Gastrocnemius medialis (tissue), 4 donors: ENCODE measurements around the gene ZC3H12D. TPM values are rescaled to one million over a fixed set of nuclear protein-coding genes. Genes with fewer than 3 reads are reported as not detected.

Source experiments
- ATAC-seq, 2 donors: fragments of 150-250 bp; one replicate each; pipeline ENCODE4 v1.9.1; 2016
- DNase-seq, 2 donors: peaks; one replicate each; pipeline ENCODE4 v3.0.0-alpha.2; 2019
- H3K27ac ChIP-seq, 4 donors: fragments of 200-600 bp; sonication (generic); 1 replicate in 1 of 4; 2 replicates in 3 of 4; pipeline ENCODE4 v1.5.1; 2016 to 2018; ENCODE audit warnings: mild to moderate bottlenecking in 2 of 4, moderate library complexity in 1 of 4
- H3K27me3 ChIP-seq, 3 donors: fragments of 200-600 bp; sonication (generic) in 2 of 3; 1 replicate in 1 of 3; 2 replicates in 2 of 3; pipeline versions ENCODE4 v1.5.1 to v1.6.0; 2016 to 2019; ENCODE audit warnings: mild to moderate bottlenecking in 1 of 3, moderate library complexity in 1 of 3
- H3K36me3 ChIP-seq, 2 donors: fragments of 200-600 bp; sonication (generic) in 1 of 2; one replicate each; pipeline ENCODE4 v1.5.1; 2017 to 2018
- H3K4me1 ChIP-seq, 2 donors: fragments of 200-600 bp; sonication (generic) in 1 of 2; one replicate each; pipeline ENCODE4 v1.5.1; 2016 to 2017; ENCODE audit warnings: mild to moderate bottlenecking in 2 of 2
- H3K4me3 ChIP-seq, 4 donors: fragments of 200-600 bp; sonication (generic) in 3 of 4; 1 replicate in 1 of 4; 2 replicates in 3 of 4; pipeline ENCODE4 v1.5.1; 2016 to 2019; ENCODE audit warnings: mild to moderate bottlenecking in 2 of 4
- H3K9me3 ChIP-seq, 3 donors: fragments of 200-600 bp; sonication (generic) in 2 of 3; 1 replicate in 1 of 3; 2 replicates in 2 of 3; pipeline ENCODE4 v1.5.1; 2016 to 2019
- CTCF ChIP-seq, 5 experiments: fragments of 450-650 bp in 3 of 5; fragments of 200-600 bp in 2 of 5; sonication (generic) in 2 of 5; IDR thresholded peaks in 4 of 5; conservative IDR thresholded peaks in 1 of 5; 1 replicate in 4 of 5; 2 replicates in 1 of 5; pipeline ENCODE4 v1.5.1; 2016 to 2019; ENCODE audit warnings: antibody characterized with exemption in 5 of 5, mild to moderate bottlenecking in 3 of 5, moderate library complexity in 3 of 5
- POLR2A ChIP-seq, 2 donors: fragments of 450-650 bp; IDR thresholded peaks; one replicate each; pipeline ENCODE4 v1.6.1; 2017; ENCODE audit warnings: antibody characterized with exemption in 2 of 2, mild to moderate bottlenecking in 2 of 2, moderate library complexity in 2 of 2
- in situ Hi-C, 4 donors: fragments of 200-750 bp; cut with MboI; loops; one replicate each; pipeline versions ENCODE4 v1.15.0 to v1.8.0; 2017; ENCODE audit warnings: low sequenced_read_pairs in 4 of 4
- intact Hi-C: fragments of 100-400 bp; cut with DNase I; formaldehyde crosslinking; loops from one replicate; pipeline ENCODE4 v1.15.1; 2023; ENCODE audit warnings: low total_unique reads
- total RNA-seq, 4 donors: library from RNA; depleted of rRNA; stranded (reverse); fragments of >200 nt; gene quantifications; one replicate each; pipeline versions ENCODE4 v1.1.0 to v1.2.3, GENCODE V29; 2016

ZC3H12D gene
- total RNA-seq, 4 donors from 2014 or later = 0.03 to 0.36 (median 0.24) TPM; not detected in 1

- peaks cover 5 to 6% of the 10 kb centered on the region in 2 donors for H3K4me1 ChIP-seq
- TF ChIP-seq POLR2A (IDR thresholded peaks at IDR 0.05) (no peak), CTCF (IDR thresholded peaks at IDR 0.05 in 4 of 5, conservative IDR thresholded peaks at IDR 0.05 in 1 of 5) (no peak)
- intact Hi-C loops = no loop called here
- DNase-seq (no peak), ATAC-seq (no peak)
- H3K27me3 ChIP-seq = no peaks in the 10 kb centered on the region
- H3K27ac ChIP-seq = no peak overlapping the region
- in situ Hi-C loops = no loop called here
- H3K9me3 ChIP-seq = no peaks in the 10 kb centered on the region
- no peak overlapping the region for H3K4me3 ChIP-seq
- no peaks in the 10 kb centered on the region for H3K36me3 ChIP-seq
These were observed 6.0 kb downstream of the ZC3H12D start for GRCh38 chr6:149478631-149479314.

- TF ChIP-seq CTCF (IDR thresholded peaks at IDR 0.05 in 4 of 5, conservative IDR thresholded peaks at IDR 0.05 in 1 of 5) (no peak), POLR2A (IDR thresholded peaks at IDR 0.05) (no peak)
- no peak for ATAC-seq
- Histone ChIP-seq H3K27me3 (no peaks in the 10 kb centered on the region), H3K27ac (no peak overlapping the region), H3K4me3 (no peak overlapping the region), H3K9me3 (no peaks in the 10 kb centered on the region), H3K4me1 (peaks cover 2 to 4% of the 10 kb centered on the region in 2 donors), H3K36me3 (no peaks in the 10 kb centered on the region)
- intact Hi-C loops (no loop called here), in situ Hi-C loops (no loop called here)
- no peak for DNase-seq
These were observed 7.3 kb downstream of the ZC3H12D start for GRCh38 chr6:149477544-149477943.

- H3K4me1 ChIP-seq = peaks cover 0 to 4% of the 10 kb centered on the region in 2 donors
- no peaks in the 10 kb centered on the region for H3K36me3 ChIP-seq
- no peak overlapping the region for H3K4me3 ChIP-seq
- in situ Hi-C loops = no loop called here
- DNase-seq = no peak
- no peak for ATAC-seq
- no peaks in the 10 kb centered on the region for H3K27me3 ChIP-seq
- no peak overlapping the region for H3K27ac ChIP-seq
- no peaks in the 10 kb centered on the region for H3K9me3 ChIP-seq
- intact Hi-C loops = no loop called here
- TF ChIP-seq POLR2A (IDR thresholded peaks at IDR 0.05) = no peak
- no peak for TF ChIP-seq CTCF (IDR thresholded peaks at IDR 0.05 in 4 of 5, conservative IDR thresholded peaks at IDR 0.05 in 1 of 5)
These were observed 7.9 kb downstream of the ZC3H12D start for GRCh38 chr6:149476789-149477455.

GRCh38 chr6:149474108-149474935 lies 10.5 kb downstream of the ZC3H12D start:
- H3K27ac ChIP-seq = no peak overlapping the region
- intact Hi-C loops (no loop called here), in situ Hi-C loops (no loop called here)
- TF ChIP-seq CTCF (IDR thresholded peaks at IDR 0.05 in 4 of 5, conservative IDR thresholded peaks at IDR 0.05 in 1 of 5) (no peak), POLR2A (IDR thresholded peaks at IDR 0.05) (no peak)
- no peak for ATAC-seq
- H3K4me3 ChIP-seq = no peak overlapping the region
- no peaks in the 10 kb centered on the region for H3K27me3 ChIP-seq
- no peaks in the 10 kb centered on the region for H3K36me3 ChIP-seq
- H3K9me3 ChIP-seq = no peaks in the 10 kb centered on the region
- no peaks in the 10 kb centered on the region for H3K4me1 ChIP-seq
- no peak for DNase-seq
